SK-N-DZ (cell line): ENCODE measurements around the gene CDX1.
"Not testable (repeated sequence)": the region's sequence is repeated elsewhere in the genome, so short reads cannot be mapped to it uniquely, and the experiment has no call there.

Experiments
- DNase-seq: peaks from one replicate; pipeline ENCODE4 v3.0.0-alpha.2; 2015; ENCODE audit warnings: low spot score

Gene CDX1

DNA sequence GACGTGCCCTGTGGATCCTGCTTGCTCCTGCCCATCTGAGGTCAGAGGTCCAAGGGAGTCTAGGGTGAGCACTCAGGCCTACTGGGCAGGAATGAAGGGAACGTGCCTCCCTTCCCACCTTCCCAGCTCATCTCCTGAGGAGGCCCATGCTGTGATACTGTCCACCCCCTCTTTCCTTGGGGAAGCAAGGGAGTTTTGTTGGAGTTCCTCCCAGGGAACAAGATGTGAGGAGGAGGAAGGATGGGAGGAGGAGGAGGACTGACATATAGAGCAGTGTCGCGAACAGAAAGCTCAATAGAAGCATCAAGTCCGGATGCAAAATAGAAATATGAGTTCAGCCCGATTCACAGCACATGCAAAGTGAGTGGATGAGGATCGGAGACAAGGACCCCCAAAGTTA lies 64.3 kb downstream of the CDX1 start:
- DNase-seq, result no peak

DNA sequence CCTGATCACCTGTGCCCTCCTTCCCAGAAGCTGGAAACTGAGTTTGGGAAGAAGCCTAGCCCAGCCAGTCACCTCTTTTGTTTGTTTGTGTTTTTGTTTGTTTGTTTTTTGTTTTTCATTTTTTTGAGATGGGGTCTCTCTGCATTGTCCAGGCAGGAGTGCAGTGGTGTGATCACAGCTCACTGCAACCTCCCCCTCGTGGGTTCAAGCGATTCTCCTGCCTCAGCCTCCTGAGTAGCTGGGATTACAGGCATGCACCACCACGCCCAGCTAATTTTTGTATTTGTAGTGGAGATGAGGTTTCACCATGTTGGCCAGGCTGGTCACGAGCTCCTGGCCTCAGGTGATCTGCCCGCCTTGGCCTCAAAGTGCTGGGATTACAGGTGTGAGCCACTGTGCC lies 67.1 kb downstream of the CDX1 start:
- not testable (repeated sequence) for DNase-seq
